ENCODE results near the gene RBM26. TPM values are rescaled to one million over a fixed set of nuclear protein-coding genes. Genes with fewer than 3 reads are reported as not detected.

Gene RBM26
- total RNA-seq, 4 donors from 2014 or later: 21.1 to 43.1 (median 26.9) TPM

DNA sequence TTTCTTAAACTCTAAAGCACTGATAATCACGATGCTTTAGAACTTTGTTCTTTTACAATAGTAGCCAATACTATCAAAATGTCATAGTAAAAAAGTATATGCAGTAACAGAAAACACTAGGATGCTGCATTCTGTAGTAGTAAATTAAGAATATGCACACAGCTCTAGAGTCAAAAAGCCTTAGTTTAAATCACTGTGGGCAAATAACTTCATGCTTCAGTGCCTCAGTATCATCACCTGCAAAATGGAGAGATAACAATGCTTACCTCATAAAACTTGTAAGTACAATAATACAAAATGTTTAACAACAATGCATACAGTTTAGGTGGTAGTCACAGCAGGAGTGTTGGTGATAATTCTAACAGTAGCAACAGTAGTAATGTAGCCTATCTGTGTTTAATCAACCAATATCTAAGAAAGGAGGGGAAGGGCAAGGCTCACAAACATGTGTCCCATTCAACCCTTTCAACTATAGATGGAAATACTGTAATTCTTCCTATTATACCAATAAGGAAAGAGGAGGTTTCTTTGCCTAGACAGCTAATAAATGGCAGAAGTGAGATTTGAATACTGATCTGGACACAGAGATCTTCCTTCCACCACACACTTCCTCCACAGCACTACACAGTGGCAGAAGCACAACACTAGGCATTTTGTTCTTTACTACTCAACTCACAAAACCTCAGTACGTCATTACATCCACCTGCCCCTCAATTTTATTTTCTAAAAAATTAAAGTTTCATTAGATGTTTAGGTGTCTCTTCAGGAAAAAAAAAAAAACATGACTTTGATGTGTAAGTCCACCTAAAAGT is 4.6 kb downstream of the RBM26 start:
- TF ChIP-seq CTCF (IDR thresholded peaks at IDR 0.05): no peak
- WGBS, 2 donors (ENCODE audit: low coverage in 1 of 2): 52 to 61% methylated on average over 2 of the region's 2 CpGs

DNA sequence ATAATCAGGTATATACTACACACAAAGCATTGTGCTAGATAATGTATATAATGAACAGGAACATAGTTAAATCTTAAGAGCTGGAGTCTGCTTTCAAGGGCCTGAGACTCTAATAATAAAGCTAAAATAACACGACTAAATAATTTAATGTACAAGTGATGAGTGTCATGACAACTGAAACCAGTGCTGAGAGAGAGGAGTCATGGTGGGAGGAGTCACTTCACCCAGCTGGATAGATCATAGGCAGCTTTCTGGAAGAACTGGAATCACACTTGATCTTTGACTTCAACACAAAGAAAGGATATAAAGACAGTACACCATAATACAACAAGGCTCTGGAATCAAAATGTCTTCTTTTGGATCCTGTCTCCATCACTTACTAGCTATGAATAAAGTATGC is 7.1 kb downstream of the RBM26 start:
- WGBS, 2 donors (ENCODE audit: low coverage in 1 of 2): 50 to 78% methylated on average over 1 of the region's 1 CpG
- no peak overlapping the region for H3K27ac ChIP-seq
- no peaks in the 10 kb centered on the region for H3K27me3 ChIP-seq
- peaks cover 9 to 56% (median 10%) of the 10 kb centered on the region in 3 donors for H3K4me1 ChIP-seq
- no peak for TF ChIP-seq EP300 (IDR thresholded peaks at IDR 0.05)
- TF ChIP-seq CTCF (IDR thresholded peaks at IDR 0.05): no peak
- TF ChIP-seq POLR2AphosphoS5 (IDR thresholded peaks at IDR 0.05): no peak
- TF ChIP-seq POLR2A (IDR thresholded peaks at IDR 0.05): no peak
- peaks cover 0 to 18% of the 10 kb centered on the region in 2 donors for H3K36me3 ChIP-seq
- no peak for ATAC-seq
- no peak overlapping the region for H3K4me3 ChIP-seq
- H3K9me3 ChIP-seq: peaks cover 0 to 10% (median 0%) of the 10 kb centered on the region in 3 donors

More for the DNA sequence above, 4.6 kb downstream of the RBM26 start:
- H3K4me1 ChIP-seq: peaks cover 17 to 63% (median 18%) of the 10 kb centered on the region in 3 donors
- no peak overlapping the region for H3K27ac ChIP-seq
- no peaks in the 10 kb centered on the region for H3K27me3 ChIP-seq
- peaks cover 0 to 11% of the 10 kb centered on the region in 2 donors for H3K36me3 ChIP-seq
- H3K9me3 ChIP-seq: no peaks in the 10 kb centered on the region
- no peak overlapping the region for H3K4me3 ChIP-seq
- ATAC-seq: no peak

- Histone ChIP-seq H3K4me3 (no peak overlapping the region), H3K36me3 (peaks cover 0 to 18% of the 10 kb centered on the region in 2 donors), H3K4me1 (peaks cover 3 to 56% (median 8%) of the 10 kb centered on the region in 3 donors), H3K27me3 (no peaks in the 10 kb centered on the region), H3K27ac (no peak overlapping the region), H3K9me3 (peaks cover 0 to 10% (median 0%) of the 10 kb centered on the region in 3 donors)
- ATAC-seq: no peak
- TF ChIP-seq POLR2AphosphoS5 (IDR thresholded peaks at IDR 0.05) (no peak), POLR2A (IDR thresholded peaks at IDR 0.05) (no peak), EP300 (IDR thresholded peaks at IDR 0.05) (no peak), CTCF (IDR thresholded peaks at IDR 0.05) (no peak)
These were observed 7.9 kb downstream of the RBM26 start for GRCh38 chr13:79398127-79398526.

DNA sequence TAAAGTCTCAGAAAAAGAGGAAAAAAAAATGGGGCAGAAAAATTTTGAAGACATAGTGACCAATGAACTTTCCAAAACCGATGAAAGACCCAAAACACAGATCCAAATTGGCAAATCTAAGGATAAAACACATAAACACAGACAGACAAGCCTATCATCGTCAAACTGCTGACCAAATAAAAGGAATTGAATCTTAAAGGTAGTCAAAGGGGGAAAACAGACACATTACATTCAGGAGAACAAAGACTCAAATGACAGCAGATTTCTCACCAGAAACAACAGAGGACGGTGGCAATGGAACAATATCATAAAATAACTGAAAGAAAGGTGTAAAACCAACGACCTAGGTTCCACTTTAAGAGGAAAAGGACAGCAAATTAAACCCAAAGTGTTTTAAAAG is 10.2 kb downstream of the RBM26 start:
- no peak for ATAC-seq

More for the DNA sequence above, 10.2 kb downstream of the RBM26 start:
- Histone ChIP-seq H3K27me3 (no peaks in the 10 kb centered on the region), H3K4me1 (peaks cover 0 to 42% (median 2%) of the 10 kb centered on the region in 3 donors), H3K27ac (no peak overlapping the region), H3K36me3 (peaks cover 0 to 18% of the 10 kb centered on the region in 2 donors), H3K9me3 (peaks cover 0 to 10% (median 0%) of the 10 kb centered on the region in 3 donors), H3K4me3 (no peak overlapping the region)
- 95 to 100% methylated on average over 3 to 4 of the region's 4 CpGs for WGBS, 2 donors (ENCODE audit: low coverage in 1 of 2)
- TF ChIP-seq EP300 (IDR thresholded peaks at IDR 0.05) (no peak), POLR2AphosphoS5 (IDR thresholded peaks at IDR 0.05) (no peak), CTCF (IDR thresholded peaks at IDR 0.05) (no peak), POLR2A (IDR thresholded peaks at IDR 0.05) (no peak)

Measured in gastroesophageal sphincter (tissue), 4 donors.